GM12878 (cell line): ENCODE measurements around the gene RPL7L1. TPM values are rescaled to one million over a fixed set of nuclear protein-coding genes. Genes with fewer than 3 reads are reported as not detected.

Experiments used
- BCLAF1 ChIP-seq: fragments of 450-650 bp; IDR thresholded peaks from 2 replicates; pipeline ENCODE4 v1.6.1; 2017; ENCODE audit warnings: antibody characterized with exemption, mild to moderate bottlenecking, moderate library complexity
- BHLHE40 ChIP-seq, 2 experiments: fragments of 450-650 bp in 1 of 2; IDR thresholded peaks; 2 replicates each; pipeline ENCODE4 v1.6.1; 2011 to 2017; ENCODE audit warnings: low read depth in 2 of 2, borderline replicate concordance in 1 of 2, improper control_type of control experiment in 1 of 2, low read length in 1 of 2, mild to moderate bottlenecking in 1 of 2
- CHD1 ChIP-seq: IDR thresholded peaks from 2 replicates; pipeline ENCODE4 v1.6.1; 2012; ENCODE audit warnings: low read depth, low read length, improper control_type of control experiment
- CREB1 ChIP-seq: IDR thresholded peaks from 2 replicates; pipeline ENCODE4 v1.6.1; 2012; ENCODE audit warnings: low read depth, mild to moderate bottlenecking, inconsistent platforms
- ETV6 ChIP-seq, 2 experiments: fragments of 450-650 bp in 1 of 2; IDR thresholded peaks in 1 of 2; conservative IDR thresholded peaks in 1 of 2; 2 replicates each; pipeline ENCODE4 v1.6.1; 2014; ENCODE audit warnings: antibody characterized with exemption in 1 of 2, borderline replicate concordance in 1 of 2, low read depth in 1 of 2, mild to moderate bottlenecking in 1 of 2, moderate library complexity in 1 of 2
- EZH2 ChIP-seq: IDR thresholded peaks from 2 replicates; pipeline ENCODE4 v1.6.1; 2012; ENCODE audit warnings: low read depth, mild to moderate bottlenecking, control low read depth, inconsistent platforms, low read length, borderline replicate concordance; ENCODE audit not compliant: control insufficient read depth
- GABPA ChIP-seq: IDR thresholded peaks from 2 replicates; pipeline ENCODE4 v1.6.1; 2014; ENCODE audit warnings: antibody characterized with exemption, low read depth, mild to moderate bottlenecking, inconsistent platforms
- HDGF ChIP-seq: fragments of 450-650 bp; IDR thresholded peaks from 2 replicates; pipeline ENCODE4 v1.6.1; 2016; ENCODE audit warnings: antibody characterized with exemption
- IRF5 ChIP-seq: fragments of 450-650 bp; IDR thresholded peaks from 2 replicates; pipeline ENCODE4 v1.6.1; 2017; ENCODE audit warnings: borderline replicate concordance
- JUND ChIP-seq: IDR thresholded peaks from 2 replicates; pipeline ENCODE4 v1.6.1; 2012; ENCODE audit warnings: low read depth, mild to moderate bottlenecking, low read length, improper control_type of control experiment, moderate library complexity
- PAX5 ChIP-seq: IDR thresholded peaks from 2 replicates; pipeline ENCODE4 v1.6.1; 2011; ENCODE audit warnings: low read depth, low read length, borderline replicate concordance
- PKNOX1 ChIP-seq: fragments of 450-650 bp; IDR thresholded peaks from 2 replicates; pipeline ENCODE4 v1.6.1; 2016; ENCODE audit warnings: mild to moderate bottlenecking
- RAD51 ChIP-seq: fragments of 450-650 bp; IDR thresholded peaks from 2 replicates; pipeline ENCODE4 v1.6.1; 2016; ENCODE audit warnings: moderate library complexity, mild to moderate bottlenecking, inconsistent platforms
- USF2 ChIP-seq: IDR thresholded peaks from 2 replicates; pipeline ENCODE4 v1.6.1; 2011; ENCODE audit warnings: low read depth, low read length, improper control_type of control experiment, borderline replicate concordance
- WRNIP1 ChIP-seq: IDR thresholded peaks from 2 replicates; pipeline ENCODE4 v1.6.1; 2011; ENCODE audit warnings: low read depth, low read length, improper control_type of control experiment, borderline replicate concordance
- ZBTB11 ChIP-seq: fragments of 450-650 bp; formaldehyde crosslinking; IDR thresholded peaks from 2 replicates; pipeline ENCODE4 v1.5.0; 2022; ENCODE audit warnings: mild to moderate bottlenecking, missing genetic modification characterization
- ZNF217 ChIP-seq: fragments of 450-650 bp; IDR thresholded peaks from 2 replicates; pipeline ENCODE4 v1.6.1; 2017; ENCODE audit warnings: antibody characterized with exemption, mild to moderate bottlenecking
- ZNF24 ChIP-seq: fragments of 450-650 bp; IDR thresholded peaks from 2 replicates; pipeline ENCODE4 v1.6.1; 2017; ENCODE audit warnings: antibody characterized with exemption, mild to moderate bottlenecking
- ZNF384 ChIP-seq: IDR thresholded peaks from 2 replicates; pipeline ENCODE4 v1.6.1; 2012; ENCODE audit warnings: low read depth, mild to moderate bottlenecking, low read length, improper control_type of control experiment, borderline replicate concordance
- ZNF622 ChIP-seq: fragments of 450-650 bp; IDR thresholded peaks from 2 replicates; pipeline ENCODE4 v1.6.1; 2017; ENCODE audit warnings: mild to moderate bottlenecking, inconsistent platforms
- polyA plus RNA-seq, 11 experiments: library from polyadenylated mRNA; depleted of rRNA in 4 of 11; unstranded in 6 of 11; stranded (reverse) in 5 of 11; fragments of >200 nt; fragmentation: Nextera tagmentation in 4 of 11; fragmentation: Illumina TruSeq in 1 of 11; extraction: Ambion mirVana in 4 of 11; extraction: Trizol in 1 of 11; gene quantifications; 1 replicate in 1 of 11; 2 replicates in 10 of 11; pipeline versions ENCODE4 v1.2.1 to v1.2.3, GENCODE V29; 2011 to 2016; ENCODE audit warnings: inconsistent platforms in 2 of 11, missing spikeins in 2 of 11, low read depth in 1 of 11
- total RNA-seq, 4 experiments: library from RNA; depleted of rRNA in 3 of 4; stranded (reverse); fragments of >200 nt in 3 of 4; fragmentation: Illumina TruSeq in 1 of 4; extraction: Trizol in 1 of 4; gene quantifications; 2 replicates each; pipeline versions ENCODE4 v1.2.1 to v1.2.3, GENCODE V29; 2013 to 2021

RPL7L1 gene
- total and polyA plus RNA-seq, 10 of the 15 experiments (the other 5 are each of a cell fraction or from before 2014, with no cell fraction given): 54.1 to 154 (median 104) TPM

- peak; percentile 76 to 81 for TF ChIP-seq BHLHE40 (IDR thresholded peaks at IDR 0.05; ENCODE audit: borderline replicate concordance in 1 of 2, low read depth in 2 of 2, low read length in 1 of 2)
- TF ChIP-seq ZNF622: no peak
- TF ChIP-seq PAX5: peak; percentile 93
- TF ChIP-seq GABPA: peak; percentile 73; the same call in 1 of the 2 replicates
- TF ChIP-seq BCLAF1: no peak
- no peak; the same call in 1 of the 2 replicates for TF ChIP-seq CREB1
- peak; percentile 92 for TF ChIP-seq ZNF384
- TF ChIP-seq WRNIP1: no peak
- no peak for TF ChIP-seq RAD51
- no peak for TF ChIP-seq IRF5
- 0 out of 2 replicates have a peak, but pooled peaks have one; percentile 50 for TF ChIP-seq HDGF
- peak; percentile 79; the same call in 1 of the 2 replicates for TF ChIP-seq CHD1
- peak; percentile 98 for TF ChIP-seq JUND
- TF ChIP-seq USF2: no peak
- peak; percentile 26; the same call in 1 of the 2 replicates for TF ChIP-seq PKNOX1
- TF ChIP-seq EZH2: no peak
- TF ChIP-seq ETV6 (conservative IDR thresholded peaks at IDR 0.05 in 1 of 2, IDR thresholded peaks at IDR 0.05 in 1 of 2; ENCODE audit: borderline replicate concordance in 1 of 2, low read depth in 1 of 2): peak in 1 of 2 experiments; percentile 99; a peak in 2 of 4 replicates
- TF ChIP-seq ZBTB11 (CRISPR knock-in tag): no peak
- peak; percentile 62; the same call in 1 of the 2 replicates for TF ChIP-seq ZNF217
- peak; percentile 71 for TF ChIP-seq ZNF24
Measured at GRCh38 chr6:42929821-42930360, 50.5 kb downstream of the RPL7L1 start (continued).
